OCI-M2 (cell line): ENCODE measurements around the gene HRH2.
"Not testable (repeated sequence)": the region's sequence is repeated elsewhere in the genome, so short reads cannot be mapped to it uniquely, and the experiment has no call there.

Experiments
- DNase-seq: peaks from one replicate; lab custom pipeline; 2025; ENCODE audit not compliant: unreplicated experiment; lab: John Stamatoyannopoulos, UW

HRH2 gene

GRCh38 chr5:175735701-175736100 lies 77.8 kb downstream of the HRH2 start:
- no peak for DNase-seq

GRCh38 chr5:175736652-175737051 lies 78.8 kb downstream of the HRH2 start:
- DNase-seq: no peak

- no peak for DNase-seq
Observed at GRCh38 chr5:175737481-175737880, 79.6 kb downstream of the HRH2 start.

- no peak for DNase-seq
Observed at GRCh38 chr5:175738126-175738525, 80.3 kb downstream of the HRH2 start.

- no peak for DNase-seq
Observed at GRCh38 chr5:175738602-175739133, 80.8 kb downstream of the HRH2 start.

GRCh38 chr5:175740014-175740413 lies 82.1 kb downstream of the HRH2 start:
- DNase-seq: no peak

GRCh38 chr5:175741556-175741955 lies 83.7 kb downstream of the HRH2 start:
- DNase-seq: no peak

GRCh38 chr5:175742290-175742994 lies 84.6 kb downstream of the HRH2 start:
- no peak for DNase-seq

GRCh38 chr5:175743676-175744210 lies 85.9 kb downstream of the HRH2 start:
- no peak for DNase-seq

- no peak for DNase-seq
Observed at GRCh38 chr5:175745210-175745609, 87.3 kb downstream of the HRH2 start.

GRCh38 chr5:175746851-175747250 lies 89.0 kb downstream of the HRH2 start:
- no peak for DNase-seq

- no peak for DNase-seq
Observed at GRCh38 chr5:175747539-175748060, 89.7 kb downstream of the HRH2 start.

- no peak for DNase-seq
Observed at GRCh38 chr5:175748650-175749049, 90.8 kb downstream of the HRH2 start.

- no peak for DNase-seq
Observed at GRCh38 chr5:175749591-175749990, 91.7 kb downstream of the HRH2 start.

- no peak for DNase-seq
Observed at GRCh38 chr5:175750511-175750931, 92.7 kb downstream of the HRH2 start.

GRCh38 chr5:175751369-175751768 lies 93.5 kb downstream of the HRH2 start:
- no peak for DNase-seq

- no peak for DNase-seq
Observed at GRCh38 chr5:175752826-175753535, 95.1 kb downstream of the HRH2 start.

- DNase-seq: no peak
Observed at GRCh38 chr5:175753536-175754402, 95.9 kb downstream of the HRH2 start.

- DNase-seq: not testable (repeated sequence)
Observed at GRCh38 chr5:175759991-175760390, 102.1 kb downstream of the HRH2 start.
